Liver (tissue), 3 donors: ENCODE data around the gene RPS23.

ENCODE experiments used
- EGR1 ChIP-seq, 2 donors: IDR thresholded peaks; 2 replicates each; pipeline ENCODE4 v1.6.1; 2016 to 2018; ENCODE audit warnings: antibody characterized with exemption in 2 of 2, low read depth in 2 of 2
- FOXA1 ChIP-seq: IDR thresholded peaks from 2 replicates; pipeline ENCODE4 v1.6.1; 2016; ENCODE audit warnings: antibody characterized with exemption
- HNF4A ChIP-seq, 2 donors: conservative IDR thresholded peaks; 2 replicates each; pipeline ENCODE4 v1.6.1; 2016; ENCODE audit warnings: antibody characterized with exemption in 2 of 2, mild to moderate bottlenecking in 2 of 2
- HNF4G ChIP-seq: IDR thresholded peaks from 2 replicates; pipeline ENCODE4 v1.6.1; 2016; ENCODE audit warnings: antibody characterized with exemption
- JUND ChIP-seq, 2 donors: IDR thresholded peaks; 2 replicates each; pipeline ENCODE4 v1.6.1; 2016; ENCODE audit warnings: antibody characterized with exemption in 2 of 2
- RAD21 ChIP-seq, 2 donors: IDR thresholded peaks; 2 replicates each; pipeline ENCODE4 v1.6.1; 2016; ENCODE audit warnings: antibody characterized with exemption in 2 of 2, mild to moderate bottlenecking in 2 of 2
- SP1 ChIP-seq: IDR thresholded peaks from 2 replicates; pipeline ENCODE4 v1.6.1; 2018; ENCODE audit warnings: antibody characterized with exemption, mild to moderate bottlenecking
- TAF1 ChIP-seq: conservative IDR thresholded peaks from 2 replicates; pipeline ENCODE4 v1.6.1; 2016; ENCODE audit warnings: antibody characterized with exemption, mild to moderate bottlenecking
- YY1 ChIP-seq: IDR thresholded peaks from 2 replicates; pipeline ENCODE4 v1.6.1; 2016; ENCODE audit warnings: antibody characterized with exemption, mild to moderate bottlenecking
- TF ChIP-seq, protein P1 (sequence below): IDR thresholded peaks from 2 replicates; pipeline ENCODE4 v1.6.1; 2016; ENCODE audit warnings: antibody characterized with exemption, mild to moderate bottlenecking
- TF ChIP-seq, protein P2 (sequence below): fragments of 150-350 bp; IDR thresholded peaks from 2 replicates; pipeline ENCODE4 v1.5.1; 2017; ENCODE audit warnings: improper control_type of control experiment, low read depth, low read length; ENCODE audit not compliant: missing input control
- TF ChIP-seq, protein P3 (sequence below): IDR thresholded peaks from 2 replicates; pipeline ENCODE4 v1.6.1; 2016; ENCODE audit warnings: antibody characterized with exemption
- TF ChIP-seq, protein P4 (sequence below): IDR thresholded peaks from 2 replicates; pipeline ENCODE4 v1.6.1; 2016; ENCODE audit warnings: antibody characterized with exemption
- TF ChIP-seq, protein P5 (sequence below): IDR thresholded peaks from 2 replicates; pipeline ENCODE4 v1.6.1; 2016; ENCODE audit warnings: antibody characterized with exemption
- donor health status: healthy.
- donor health status: healthy.

DNA sequence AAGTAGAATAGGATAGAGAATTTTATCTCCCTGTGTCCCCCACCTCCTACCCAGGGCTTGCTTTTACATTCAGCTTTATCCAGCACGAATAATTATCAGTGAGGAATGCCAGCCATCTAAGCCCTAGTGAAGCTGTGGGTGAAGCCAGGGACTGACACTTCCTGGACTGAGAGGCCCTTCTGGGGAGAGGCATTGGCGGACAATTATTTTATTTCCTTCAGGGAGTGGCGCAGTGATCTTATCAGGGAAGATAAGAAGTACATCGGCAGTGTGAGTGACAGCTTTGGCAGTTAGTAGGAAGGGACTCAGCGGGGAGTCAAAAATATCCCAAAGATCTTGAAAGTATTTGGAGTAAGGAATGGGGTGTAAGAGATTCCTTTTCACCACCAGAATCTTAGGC, 34.9 kb upstream of the RPS23 start:
- TF ChIP-seq, protein P1, sequence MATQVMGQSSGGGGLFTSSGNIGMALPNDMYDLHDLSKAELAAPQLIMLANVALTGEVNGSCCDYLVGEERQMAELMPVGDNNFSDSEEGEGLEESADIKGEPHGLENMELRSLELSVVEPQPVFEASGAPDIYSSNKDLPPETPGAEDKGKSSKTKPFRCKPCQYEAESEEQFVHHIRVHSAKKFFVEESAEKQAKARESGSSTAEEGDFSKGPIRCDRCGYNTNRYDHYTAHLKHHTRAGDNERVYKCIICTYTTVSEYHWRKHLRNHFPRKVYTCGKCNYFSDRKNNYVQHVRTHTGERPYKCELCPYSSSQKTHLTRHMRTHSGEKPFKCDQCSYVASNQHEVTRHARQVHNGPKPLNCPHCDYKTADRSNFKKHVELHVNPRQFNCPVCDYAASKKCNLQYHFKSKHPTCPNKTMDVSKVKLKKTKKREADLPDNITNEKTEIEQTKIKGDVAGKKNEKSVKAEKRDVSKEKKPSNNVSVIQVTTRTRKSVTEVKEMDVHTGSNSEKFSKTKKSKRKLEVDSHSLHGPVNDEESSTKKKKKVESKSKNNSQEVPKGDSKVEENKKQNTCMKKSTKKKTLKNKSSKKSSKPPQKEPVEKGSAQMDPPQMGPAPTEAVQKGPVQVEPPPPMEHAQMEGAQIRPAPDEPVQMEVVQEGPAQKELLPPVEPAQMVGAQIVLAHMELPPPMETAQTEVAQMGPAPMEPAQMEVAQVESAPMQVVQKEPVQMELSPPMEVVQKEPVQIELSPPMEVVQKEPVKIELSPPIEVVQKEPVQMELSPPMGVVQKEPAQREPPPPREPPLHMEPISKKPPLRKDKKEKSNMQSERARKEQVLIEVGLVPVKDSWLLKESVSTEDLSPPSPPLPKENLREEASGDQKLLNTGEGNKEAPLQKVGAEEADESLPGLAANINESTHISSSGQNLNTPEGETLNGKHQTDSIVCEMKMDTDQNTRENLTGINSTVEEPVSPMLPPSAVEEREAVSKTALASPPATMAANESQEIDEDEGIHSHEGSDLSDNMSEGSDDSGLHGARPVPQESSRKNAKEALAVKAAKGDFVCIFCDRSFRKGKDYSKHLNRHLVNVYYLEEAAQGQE, result no peak
- TF ChIP-seq, protein P2, sequence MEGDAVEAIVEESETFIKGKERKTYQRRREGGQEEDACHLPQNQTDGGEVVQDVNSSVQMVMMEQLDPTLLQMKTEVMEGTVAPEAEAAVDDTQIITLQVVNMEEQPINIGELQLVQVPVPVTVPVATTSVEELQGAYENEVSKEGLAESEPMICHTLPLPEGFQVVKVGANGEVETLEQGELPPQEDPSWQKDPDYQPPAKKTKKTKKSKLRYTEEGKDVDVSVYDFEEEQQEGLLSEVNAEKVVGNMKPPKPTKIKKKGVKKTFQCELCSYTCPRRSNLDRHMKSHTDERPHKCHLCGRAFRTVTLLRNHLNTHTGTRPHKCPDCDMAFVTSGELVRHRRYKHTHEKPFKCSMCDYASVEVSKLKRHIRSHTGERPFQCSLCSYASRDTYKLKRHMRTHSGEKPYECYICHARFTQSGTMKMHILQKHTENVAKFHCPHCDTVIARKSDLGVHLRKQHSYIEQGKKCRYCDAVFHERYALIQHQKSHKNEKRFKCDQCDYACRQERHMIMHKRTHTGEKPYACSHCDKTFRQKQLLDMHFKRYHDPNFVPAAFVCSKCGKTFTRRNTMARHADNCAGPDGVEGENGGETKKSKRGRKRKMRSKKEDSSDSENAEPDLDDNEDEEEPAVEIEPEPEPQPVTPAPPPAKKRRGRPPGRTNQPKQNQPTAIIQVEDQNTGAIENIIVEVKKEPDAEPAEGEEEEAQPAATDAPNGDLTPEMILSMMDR, result no peak
- TF ChIP-seq YY1, result no peak
- TF ChIP-seq FOXA1, result no peak
- TF ChIP-seq RAD21 (IDR thresholded peaks at IDR 0.05), result no peak
- TF ChIP-seq, protein P3, sequence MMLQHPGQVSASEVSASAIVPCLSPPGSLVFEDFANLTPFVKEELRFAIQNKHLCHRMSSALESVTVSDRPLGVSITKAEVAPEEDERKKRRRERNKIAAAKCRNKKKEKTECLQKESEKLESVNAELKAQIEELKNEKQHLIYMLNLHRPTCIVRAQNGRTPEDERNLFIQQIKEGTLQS, result no peak
- TF ChIP-seq, protein P4, sequence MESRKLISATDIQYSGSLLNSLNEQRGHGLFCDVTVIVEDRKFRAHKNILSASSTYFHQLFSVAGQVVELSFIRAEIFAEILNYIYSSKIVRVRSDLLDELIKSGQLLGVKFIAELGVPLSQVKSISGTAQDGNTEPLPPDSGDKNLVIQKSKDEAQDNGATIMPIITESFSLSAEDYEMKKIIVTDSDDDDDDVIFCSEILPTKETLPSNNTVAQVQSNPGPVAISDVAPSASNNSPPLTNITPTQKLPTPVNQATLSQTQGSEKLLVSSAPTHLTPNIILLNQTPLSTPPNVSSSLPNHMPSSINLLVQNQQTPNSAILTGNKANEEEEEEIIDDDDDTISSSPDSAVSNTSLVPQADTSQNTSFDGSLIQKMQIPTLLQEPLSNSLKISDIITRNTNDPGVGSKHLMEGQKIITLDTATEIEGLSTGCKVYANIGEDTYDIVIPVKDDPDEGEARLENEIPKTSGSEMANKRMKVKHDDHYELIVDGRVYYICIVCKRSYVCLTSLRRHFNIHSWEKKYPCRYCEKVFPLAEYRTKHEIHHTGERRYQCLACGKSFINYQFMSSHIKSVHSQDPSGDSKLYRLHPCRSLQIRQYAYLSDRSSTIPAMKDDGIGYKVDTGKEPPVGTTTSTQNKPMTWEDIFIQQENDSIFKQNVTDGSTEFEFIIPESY, result no peak
- no peak for TF ChIP-seq SP1
- TF ChIP-seq EGR1 (IDR thresholded peaks at IDR 0.05; ENCODE audit: low read depth in 2 of 2), result no peak
- TF ChIP-seq TAF1, result no peak
- no peak for TF ChIP-seq HNF4G
- TF ChIP-seq, protein P5, sequence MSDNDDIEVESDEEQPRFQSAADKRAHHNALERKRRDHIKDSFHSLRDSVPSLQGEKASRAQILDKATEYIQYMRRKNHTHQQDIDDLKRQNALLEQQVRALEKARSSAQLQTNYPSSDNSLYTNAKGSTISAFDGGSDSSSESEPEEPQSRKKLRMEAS, result no peak
- TF ChIP-seq JUND (IDR thresholded peaks at IDR 0.05), result no peak
- no peak for TF ChIP-seq HNF4A (conservative IDR thresholded peaks at IDR 0.05)
